ENCODE data around the gene NCOA5. TPM values are rescaled to one million over a fixed set of nuclear protein-coding genes. Genes with fewer than 3 reads are reported as not detected.

NCOA5 gene
- total and polyA plus RNA-seq, 9 of the 15 experiments (the other 6 are each of a cell fraction or from before 2014, with no cell fraction given) = 3.9 to 22.8 (median 13.8) TPM

DNA sequence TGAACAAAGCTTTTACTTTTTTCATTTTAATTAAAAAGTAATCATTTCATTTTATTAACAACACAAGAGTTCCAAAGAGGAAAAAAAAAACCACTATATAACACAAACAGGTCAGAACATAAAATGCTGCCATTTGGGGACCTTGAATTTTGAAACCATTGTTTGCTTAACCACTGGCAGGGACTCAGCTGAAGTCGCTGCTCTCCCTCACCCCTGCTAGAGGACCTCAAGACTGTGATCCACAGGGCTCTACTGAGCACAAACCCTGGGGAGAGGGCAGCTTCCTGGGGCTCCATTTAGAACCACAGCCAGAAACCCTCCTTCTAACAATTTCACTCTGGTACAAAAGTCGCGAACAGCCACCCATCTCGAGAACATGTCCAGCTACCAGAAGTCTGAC is 28.8 kb downstream of the NCOA5 start:
- CTCF ChIA-PET (ENCODE audit: low intra/inter-chr PET ratio) = no interaction called here
- Histone ChIP-seq H3K27me3 (ENCODE audit: control insufficient read depth in 2 of 2, insufficient read depth in 2 of 2, low read length in 2 of 2) (no peaks in the 10 kb centered on the region), H3K9me1 (ENCODE audit: control insufficient read depth, insufficient read depth, low read length) (peaks cover 4% of the 10 kb centered on the region), H3K4me2 (ENCODE audit: insufficient read depth, low read length) (no peak overlapping the region), H4K20me1 (replicated peaks; ENCODE audit: control insufficient read depth, insufficient read depth, low read length) (0 out of 2 replicates have a peak, but pooled peaks cover 8% of the 10 kb centered on the region), H3K4me3 (no peak overlapping the region), H3K4me1 (replicated peaks in 1 of 2; ENCODE audit: control insufficient read depth in 2 of 2, insufficient read depth in 2 of 2, low read length in 2 of 2) (peaks cover 0 to 14% of the 10 kb centered on the region in 2 experiments; a peak in 2 of 5 replicates), H3K79me2 (ENCODE audit: control insufficient read depth, insufficient read depth, low read length) (no peaks in the 10 kb centered on the region), H3K9me3 (replicated peaks; ENCODE audit: control insufficient read depth, insufficient read depth, low read depth, low read length) (no peaks in the 10 kb centered on the region), H3K36me3 (ENCODE audit: control insufficient read depth, insufficient read depth, low read length) (peaks cover 54% of the 10 kb centered on the region), H3K27ac (ENCODE audit: extremely low read depth, low read depth, low read length) (no peak overlapping the region), H2AFZ (ENCODE audit: low read depth, low read length) (no peak overlapping the region), H3K9ac (ENCODE audit: insufficient read depth in 1 of 2, low read depth in 2 of 2, low read length in 2 of 2) (no peak overlapping the region)
- DNase-seq (ENCODE audit: extremely low read depth in 1 of 4, low spot score in 3 of 4) = no peak
- intact Hi-C loops (cut with micrococcal nuclease) (no loop called here), in situ Hi-C loops (cut with MboI) (no loop called here)
- no peak for ATAC-seq
- no TSS peak for BruUV-seq (replicated peaks)
- POLR2A ChIA-PET = interaction anchor here (0.6 kb wide), 1 partner anchor 40 kb away, joined by 3 read pairs; no protein-coding TSS in a partner anchor
- FAIRE-seq = no peak
- 81% methylated on average over 4 of the region's 4 CpGs for WGBS (ENCODE audit: insufficient coverage, low coverage, missing lambda C conversion rate)
- TF ChIP-seq RBM34 (IDR thresholded peaks at IDR 0.05; ENCODE audit: borderline replicate concordance, insufficient read depth, low read length) (no peak), ZNF197 (CRISPR knock-in tag; IDR thresholded peaks at IDR 0.05; ENCODE audit: low read depth) (no peak), RFX1 (IDR thresholded peaks at IDR 0.05) (no peak), ASH1L (IDR thresholded peaks at IDR 0.05; ENCODE audit: borderline replicate concordance, low read depth, partially characterized antibody) (no peak)

DNA sequence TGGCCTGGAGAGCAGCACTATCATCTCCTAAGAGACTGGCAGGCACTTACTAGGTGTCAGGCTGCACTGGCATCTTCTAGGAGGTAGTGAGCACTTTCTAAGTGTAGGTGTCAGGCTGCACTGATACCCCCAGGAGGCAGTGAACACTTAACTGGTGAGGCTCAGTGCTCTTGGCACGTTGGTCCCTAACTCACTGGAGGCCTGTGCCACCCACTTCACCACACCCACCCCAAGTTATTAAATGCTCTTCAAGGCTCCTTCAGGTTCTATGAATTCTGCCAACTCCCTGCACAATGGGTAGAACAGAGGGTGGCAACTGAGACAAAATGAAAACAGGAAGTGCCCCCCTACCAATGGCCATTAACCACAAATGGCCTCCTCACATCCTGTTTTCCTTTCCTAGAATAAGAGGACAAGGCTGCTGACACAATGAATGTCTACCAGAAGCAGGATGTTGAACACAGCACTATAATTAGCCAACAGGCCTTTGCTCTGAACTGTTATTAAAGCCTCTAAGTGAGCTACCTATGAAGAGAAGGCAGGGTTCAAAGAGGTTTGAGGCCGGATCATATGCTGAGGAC is 29.4 kb downstream of the NCOA5 start:
- no peak overlapping the region for H3K4me3 ChIP-seq
- no peaks in the 10 kb centered on the region for H3K9me3 ChIP-seq (replicated peaks; ENCODE audit: control insufficient read depth, insufficient read depth, low read depth, low read length)
- no peak overlapping the region for H2AFZ ChIP-seq (ENCODE audit: low read depth, low read length)
- WGBS (ENCODE audit: insufficient coverage, low coverage, missing lambda C conversion rate) = 81% methylated on average over 2 of the region's 2 CpGs
- in situ Hi-C loops (cut with MboI) (no loop called here), intact Hi-C loops (cut with micrococcal nuclease) (no loop called here)
- ATAC-seq (no peak), FAIRE-seq (no peak), DNase-seq (ENCODE audit: extremely low read depth in 1 of 4, low spot score in 3 of 4) (no peak)
- CTCF ChIA-PET (ENCODE audit: low intra/inter-chr PET ratio) = no interaction called here
- H3K27me3 ChIP-seq (ENCODE audit: control insufficient read depth in 2 of 2, insufficient read depth in 2 of 2, low read length in 2 of 2) = no peaks in the 10 kb centered on the region
- H3K4me1 ChIP-seq (replicated peaks in 1 of 2; ENCODE audit: control insufficient read depth in 2 of 2, insufficient read depth in 2 of 2, low read length in 2 of 2) = peaks cover 0 to 14% of the 10 kb centered on the region in 2 experiments; a peak in 2 of 5 replicates
- no peaks in the 10 kb centered on the region for H3K79me2 ChIP-seq (ENCODE audit: control insufficient read depth, insufficient read depth, low read length)
- H4K20me1 ChIP-seq (replicated peaks; ENCODE audit: control insufficient read depth, insufficient read depth, low read length) = 0 out of 2 replicates have a peak, but pooled peaks cover 11% of the 10 kb centered on the region
- H3K36me3 ChIP-seq (ENCODE audit: control insufficient read depth, insufficient read depth, low read length) = peaks cover 49% of the 10 kb centered on the region
- H3K4me2 ChIP-seq (ENCODE audit: insufficient read depth, low read length) = no peak overlapping the region
- H3K27ac ChIP-seq (ENCODE audit: extremely low read depth, low read depth, low read length) = no peak overlapping the region
- no TSS peak for BruUV-seq (replicated peaks)
- TF ChIP-seq ZNF830 (CRISPR knock-in tag; IDR thresholded peaks at IDR 0.05) (no peak), SPI1 (IDR thresholded peaks at IDR 0.05; ENCODE audit: borderline replicate concordance, low read depth, low read length) (peak; percentile 81), GABPA (tag; conservative IDR thresholded peaks at IDR 0.05; ENCODE audit: low read depth) (peak; percentile 48; the same call in 1 of the 2 replicates)
- POLR2A ChIA-PET = interaction anchor here (0.6 kb wide), 1 partner anchor 41 kb away, joined by 3 read pairs; no protein-coding TSS in a partner anchor
- H3K9ac ChIP-seq (ENCODE audit: insufficient read depth in 1 of 2, low read depth in 2 of 2, low read length in 2 of 2) = no peak overlapping the region
- H3K9me1 ChIP-seq (ENCODE audit: control insufficient read depth, insufficient read depth, low read length) = peaks cover 4% of the 10 kb centered on the region
